Measurements from ENCODE around the gene PSMA6. TPM values are rescaled to one million over a fixed set of nuclear protein-coding genes. Genes with fewer than 3 reads are reported as not detected.

Gene PSMA6
- total RNA-seq, 2 donors from 2014 or later = 39.6 to 43.1 TPM

GRCh38 chr14:35365130-35366055, 73.2 kb downstream of the PSMA6 start:
- DNase-seq (peak; percentile 28 to 78 (median 60)), ATAC-seq (peak; percentile 75)
- peak in 1 of 3 donors; percentile 5 for TF ChIP-seq POLR2A (IDR thresholded peaks at IDR 0.05)
- TF ChIP-seq CTCF (IDR thresholded peaks at IDR 0.05) = no peak
- H3K4me3 ChIP-seq = no peak overlapping the region
- H3K27ac ChIP-seq = peak overlapping the region in 2 of 4 donors; percentile 34 to 57
- intact Hi-C loops (cut with DNase I) = no loop called here
- H3K36me3 ChIP-seq (replicated peaks in 1 of 2; ENCODE audit: insufficient read depth in 1 of 2, low read depth in 2 of 2) = no peaks in the 10 kb centered on the region
- 72 to 74% methylated on average over 7 to 13 of the region's 13 CpGs for WGBS, 2 donors
- H3K9me3 ChIP-seq = no peaks in the 10 kb centered on the region
- H3K27me3 ChIP-seq = no peaks in the 10 kb centered on the region
- H3K4me1 ChIP-seq = peaks cover 17% of the 10 kb centered on the region

DNA sequence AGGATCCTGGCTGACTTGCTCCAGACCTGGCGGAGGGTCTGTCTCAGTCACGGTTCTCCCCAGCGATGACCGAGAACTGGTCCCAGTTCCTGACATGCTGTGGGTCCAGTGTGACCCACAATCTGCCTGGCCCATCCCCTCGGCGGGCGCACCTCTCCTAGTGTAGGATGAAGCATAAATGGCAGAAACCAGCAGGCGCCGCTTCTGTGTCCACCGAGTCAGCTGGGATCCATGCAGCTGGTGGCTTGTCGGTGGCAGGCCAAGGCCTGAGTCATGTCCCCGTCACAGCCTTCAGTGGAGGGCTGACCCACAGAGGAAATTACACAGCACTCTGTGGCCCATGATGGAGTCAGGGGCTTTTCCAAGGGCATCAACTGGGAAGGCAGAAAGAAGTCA, 73.9 kb downstream of the PSMA6 start:
- DNase-seq (peak in 1 of 4 donors; percentile 55), ATAC-seq (no peak)
- intact Hi-C loops (cut with DNase I) = no loop called here
- TF ChIP-seq POLR2A (IDR thresholded peaks at IDR 0.05) (no peak), CTCF (IDR thresholded peaks at IDR 0.05) (no peak)
- no peaks in the 10 kb centered on the region for H3K9me3 ChIP-seq
- H3K4me3 ChIP-seq = no peak overlapping the region
- no peaks in the 10 kb centered on the region for H3K27me3 ChIP-seq
- WGBS, 2 donors = 76% methylated on average over 12 of the region's 12 CpGs; no CpG with 5 or more reads in 1 of the 2 donors
- peak overlapping the region in 1 of 4 donors; percentile 57 for H3K27ac ChIP-seq
- H3K4me1 ChIP-seq = peaks cover 17% of the 10 kb centered on the region
- H3K36me3 ChIP-seq (replicated peaks in 1 of 2; ENCODE audit: insufficient read depth in 1 of 2, low read depth in 2 of 2) = no peaks in the 10 kb centered on the region

DNA sequence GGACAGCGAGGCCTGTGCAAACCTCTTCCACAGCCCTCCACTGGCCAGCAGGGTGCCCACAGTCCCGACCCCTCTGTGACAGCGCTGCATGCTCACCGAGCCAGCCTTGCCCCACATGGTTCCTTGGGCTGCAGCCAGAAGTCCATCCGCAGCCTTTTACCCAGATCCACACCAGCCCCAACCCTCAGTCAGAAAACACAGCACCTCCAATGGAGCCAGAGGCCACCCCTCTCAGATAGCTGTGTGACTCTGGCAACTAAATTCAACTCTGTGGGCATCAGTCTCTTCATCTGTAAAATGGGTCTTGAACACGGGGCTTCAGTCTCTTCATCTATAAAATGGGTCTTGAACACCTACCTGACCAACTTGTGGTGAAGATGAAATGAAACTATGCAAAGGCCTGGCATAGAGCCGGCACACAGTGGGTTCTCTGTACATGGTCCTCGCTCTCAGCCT, 74.4 kb downstream of the PSMA6 start:
- intact Hi-C loops (cut with DNase I) = no loop called here
- ATAC-seq = no peak
- Histone ChIP-seq H3K27me3 (no peaks in the 10 kb centered on the region), H3K4me3 (no peak overlapping the region), H3K27ac (peak overlapping the region in 1 of 4 donors; percentile 57), H3K36me3 (replicated peaks in 1 of 2; ENCODE audit: insufficient read depth in 1 of 2, low read depth in 2 of 2) (no peaks in the 10 kb centered on the region), H3K4me1 (peaks cover 17% of the 10 kb centered on the region), H3K9me3 (no peaks in the 10 kb centered on the region)
- TF ChIP-seq POLR2A (IDR thresholded peaks at IDR 0.05) = no peak
- 79 to 92% methylated on average over 4 to 8 of the region's 8 CpGs for WGBS, 2 donors
- no peak for DNase-seq

GRCh38 chr14:35367056-35367372, 74.8 kb downstream of the PSMA6 start:
- H3K36me3 ChIP-seq (replicated peaks in 1 of 2; ENCODE audit: insufficient read depth in 1 of 2, low read depth in 2 of 2) = no peaks in the 10 kb centered on the region
- ATAC-seq = no peak
- no peak for TF ChIP-seq CTCF (IDR thresholded peaks at IDR 0.05)
- H3K27me3 ChIP-seq = no peaks in the 10 kb centered on the region
- H3K27ac ChIP-seq = no peak overlapping the region
- 88 to 95% methylated on average over 3 of the region's 5 CpGs for WGBS, 2 donors
- DNase-seq = no peak
- H3K9me3 ChIP-seq = no peaks in the 10 kb centered on the region
- peaks cover 17% of the 10 kb centered on the region for H3K4me1 ChIP-seq
- no peak overlapping the region for H3K4me3 ChIP-seq
- intact Hi-C loops (cut with DNase I) = no loop called here

Other genes with a start within 250 kb of the PSMA6 start
- gene FAM177A1, start 246.1 kb upstream of the PSMA6 start, total RNA-seq = 10 to 100 TPM; 11.5 to 22.3 TPM
- gene PPP2R3C, start 170.4 kb upstream of the PSMA6 start, total RNA-seq = 10 to 100 TPM in 1 of 2 donors, 1 to 10 TPM in 1; 4.3 to 20.0 TPM
- gene PRORP, start 169.8 kb upstream of the PSMA6 start, total RNA-seq = 10 to 100 TPM; 12.5 to 21.8 TPM
- gene NFKBIA, start 112.4 kb downstream of the PSMA6 start, total RNA-seq = 100 to 1,000 TPM; 330 to 345 TPM
- gene INSM2, start 241.8 kb downstream of the PSMA6 start, total RNA-seq = not detected

Data from body of pancreas (tissue), 4 donors.